HepG2 (cell line): Measurements from ENCODE around the gene SNX19. TPM values are rescaled to one million over a fixed set of nuclear protein-coding genes. Genes with fewer than 3 reads are reported as not detected.

ENCODE experiments used
- ATAC-seq: fragments of 200-7000 bp; cut with Tn5 transposase; 3 replicates; pipeline ENCODE4 v1.9.1; 2020; ENCODE audit warnings: mild to moderate bottlenecking, moderate library complexity
- BruUV-seq: library from RNA; stranded (reverse); fragments of 400-500 nt; replicated peaks from 2 replicates; lab custom pipeline; 2021; lab: Mats Ljungman, UMichigan
- CTCF ChIA-PET: fragments of 300-600 bp; formaldehyde crosslinking; extraction: SDS; loops from one replicate; lab custom pipeline; 2021; ENCODE audit warnings: low total read pairs, inconsistent platforms, low intra/inter-chr PET ratio; lab: Yijun Ruan, JAX
- POLR2A ChIA-PET: fragments of 350-600 bp; sonication (Branson Sonifier 250); formaldehyde crosslinking; loops from one replicate; lab custom pipeline; 2020; ENCODE audit warnings: antibody characterized with exemption, inconsistent platforms; lab: Yijun Ruan, JAX
- DNase-seq: peaks from one replicate; pipeline ENCODE4 v3.0.0-alpha.2; 2015; ENCODE audit warnings: low spot score
- FAIRE-seq: peaks from 3 replicates; lab custom pipeline; 2011; peaks lifted over from hg19 to GRCh38; lab: Jason Lieb, UNC
- H2AFZ ChIP-seq: one replicate; pipeline ENCODE4 v1.6.1; 2011; ENCODE audit warnings: low read length, inconsistent platforms
- H3K27ac ChIP-seq: fragments of 300-600 bp; 3 replicates; pipeline ENCODE4 v1.8.0; 2011; ENCODE audit warnings: mixed run types, mild to moderate bottlenecking, mixed read lengths, low read length, inconsistent platforms; ENCODE audit not compliant: insufficient read depth; ENCODE audit errors: extremely low read length
- H3K27me3 ChIP-seq, 2 experiments: fragments of 200-600 bp in 1 of 2; 2 replicates in 1 of 2; 3 replicates in 1 of 2; pipeline versions ENCODE4 v1.6.0 to v1.8.0; 2011; ENCODE audit warnings: low read length in 2 of 2, mild to moderate bottlenecking in 2 of 2, moderate library complexity in 2 of 2, inconsistent platforms in 1 of 2; ENCODE audit not compliant: insufficient read depth in 2 of 2, control insufficient read depth in 1 of 2
- H3K36me3 ChIP-seq, 2 experiments: fragments of 200-600 bp in 1 of 2; replicated peaks in 1 of 2; 2 replicates in 1 of 2; 3 replicates in 1 of 2; pipeline versions ENCODE4 v1.5.1 to v1.8.0; 2011; ENCODE audit warnings: low read length in 2 of 2, inconsistent platforms in 1 of 2; ENCODE audit not compliant: insufficient read depth in 2 of 2, control insufficient read depth in 1 of 2
- H3K4me1 ChIP-seq: 2 replicates; pipeline ENCODE4 v1.5.1; 2012; ENCODE audit warnings: low read length, inconsistent platforms; ENCODE audit not compliant: insufficient read depth
- H3K4me2 ChIP-seq: 2 replicates; pipeline ENCODE4 v1.6.0; 2011; ENCODE audit warnings: low read depth, low read length, inconsistent platforms
- H3K4me3 ChIP-seq, 3 experiments: fragments of 200-600 bp in 1 of 3; sonication (generic), shearing (Covaris generic) in 1 of 3; replicated peaks in 1 of 3; 2 replicates each; pipeline ENCODE4 v1.5.1; 2011 to 2016; ENCODE audit warnings: low read length in 3 of 3, inconsistent platforms in 2 of 3, low read depth in 2 of 3, mild to moderate bottlenecking in 2 of 3, control low read depth in 1 of 3, mixed read lengths in 1 of 3; ENCODE audit not compliant: insufficient read depth in 1 of 3
- H3K79me2 ChIP-seq: one replicate; pipeline ENCODE4 v1.6.1; 2011; ENCODE audit warnings: low read length, inconsistent platforms; ENCODE audit not compliant: insufficient read depth
- H3K9ac ChIP-seq: 2 replicates; pipeline ENCODE4 v1.6.0; 2011; ENCODE audit warnings: mild to moderate bottlenecking, low read depth, low read length, inconsistent platforms; ENCODE audit not compliant: insufficient read depth
- H3K9me3 ChIP-seq: 2 replicates; pipeline ENCODE4 v1.5.1; 2012; ENCODE audit warnings: mild to moderate bottlenecking, low read length
- H4K20me1 ChIP-seq: 2 replicates; pipeline ENCODE4 v1.6.0; 2011; ENCODE audit warnings: inconsistent platforms, mild to moderate bottlenecking, low read length, moderate library complexity; ENCODE audit not compliant: insufficient read depth
- AGO1 ChIP-seq: fragments of 200-400 bp; formaldehyde crosslinking; IDR thresholded peaks from 2 replicates; pipeline ENCODE4 v1.6.1; 2017; ENCODE audit warnings: mild to moderate bottlenecking, low read depth, low read length, moderate library complexity; ENCODE audit not compliant: poor library complexity, severe bottlenecking
- DZIP1 ChIP-seq: sonication (generic); formaldehyde crosslinking; IDR thresholded peaks from 2 replicates; pipeline ENCODE4 v1.5.0; 2020; ENCODE audit warnings: mild to moderate bottlenecking, missing genetic modification reagents
- GLI4 ChIP-seq: sonication (generic); formaldehyde crosslinking; IDR thresholded peaks from 2 replicates; pipeline ENCODE4 v1.5.1; 2020; ENCODE audit warnings: missing genetic modification reagents, mild to moderate bottlenecking, moderate library complexity, borderline replicate concordance
- MEIS1 ChIP-seq: sonication (generic); formaldehyde crosslinking; IDR thresholded peaks from 2 replicates; pipeline ENCODE4 v1.9.0; 2021; ENCODE audit warnings: mild to moderate bottlenecking, missing genetic modification reagents, moderate library complexity, borderline replicate concordance
- MTF1 ChIP-seq: sonication (generic); formaldehyde crosslinking; IDR thresholded peaks from 2 replicates; pipeline ENCODE4 v1.5.0; 2020; ENCODE audit warnings: missing genetic modification reagents
- MYC ChIP-seq: sonication (generic); formaldehyde crosslinking; IDR thresholded peaks from 2 replicates; pipeline ENCODE4 v1.9.0; 2021; ENCODE audit warnings: missing genetic modification reagents, borderline replicate concordance
- MYNN ChIP-seq: sonication (generic); formaldehyde crosslinking; IDR thresholded peaks from 2 replicates; pipeline ENCODE4 v1.4.0; 2020; ENCODE audit warnings: mild to moderate bottlenecking, low read depth, missing genetic modification reagents
- NR2F2 ChIP-seq: IDR thresholded peaks from 2 replicates; pipeline ENCODE4 v1.6.1; 2012; ENCODE audit warnings: low read depth, inconsistent platforms, borderline replicate concordance
- PHF5A ChIP-seq: IDR thresholded peaks from one replicate; pipeline ENCODE4 v1.6.1; 2018; ENCODE audit warnings: low read depth, missing genetic modification reagents; ENCODE audit not compliant: unreplicated experiment
- POLR2AphosphoS2 ChIP-seq: IDR thresholded peaks from 2 replicates; pipeline ENCODE4 v1.6.1; 2011; ENCODE audit warnings: low read depth, low read length, improper control_type of control experiment
- RFX1 ChIP-seq: fragments of 450-650 bp; IDR thresholded peaks from 2 replicates; pipeline ENCODE4 v1.6.1; 2017
- ZFP1 ChIP-seq: IDR thresholded peaks from 2 replicates; pipeline ENCODE4 v1.6.1; 2016
- ZNF10 ChIP-seq: sonication (generic); formaldehyde crosslinking; IDR thresholded peaks from 2 replicates; pipeline ENCODE4 v1.4.0; 2020; ENCODE audit warnings: mild to moderate bottlenecking, low read depth, missing genetic modification reagents, borderline replicate concordance
- ZNF24 ChIP-seq: fragments of 450-650 bp; IDR thresholded peaks from 2 replicates; pipeline ENCODE4 v1.6.1; 2017; ENCODE audit warnings: antibody characterized with exemption, mild to moderate bottlenecking
- ZNF329 ChIP-seq: sonication (generic); formaldehyde crosslinking; IDR thresholded peaks from 2 replicates; pipeline ENCODE4 v1.9.0; 2021; ENCODE audit warnings: low read depth, mild to moderate bottlenecking, missing genetic modification reagents
- ZNF350 ChIP-seq: sonication (generic); formaldehyde crosslinking; IDR thresholded peaks from 2 replicates; pipeline ENCODE4 v1.4.0; 2020; ENCODE audit warnings: mild to moderate bottlenecking, low read depth, missing genetic modification reagents, borderline replicate concordance
- ZNF430 ChIP-seq: sonication (generic); formaldehyde crosslinking; IDR thresholded peaks from 2 replicates; pipeline ENCODE4 v1.9.0; 2021; ENCODE audit warnings: mild to moderate bottlenecking, missing genetic modification reagents
- ZNF543 ChIP-seq: sonication (generic); formaldehyde crosslinking; IDR thresholded peaks from 2 replicates; pipeline ENCODE4 v1.4.0; 2020; ENCODE audit warnings: mild to moderate bottlenecking, missing genetic modification reagents
- WGBS: methylation state at CpG from one replicate; pipeline ENCODE4 v1.1.6; 2017; ENCODE audit warnings: low lambda C conversion rate; 5-methylcytosine and 5-hydroxymethylcytosine counted together
- in situ Hi-C: cut with HindIII; loops from 2 replicates; pipeline ENCODE4 v1.10.0; 2017; ENCODE audit warnings: low pct_unique_long_range_greater_than_20kb; ENCODE audit not compliant: extremely low pct_ligation_motif_present
- intact Hi-C: fragments of 100-400 bp; cut with micrococcal nuclease; formaldehyde crosslinking; loops from one replicate; pipeline ENCODE4 v1.10.0; 2022; ENCODE audit not compliant: unreplicated experiment
- polyA plus RNA-seq, 8 experiments: library from polyadenylated mRNA; depleted of rRNA in 3 of 8; stranded (reverse) in 7 of 8; unstranded in 1 of 8; fragments of >200 nt; fragmentation: Illumina TruSeq in 4 of 8; extraction: Trizol in 4 of 8; gene quantifications; 2 replicates each; pipeline versions ENCODE4 v1.2.1 to v1.2.3, GENCODE V29; 2011 to 2016; ENCODE audit warnings: low read depth in 4 of 8, missing spikeins in 1 of 8, mixed read lengths in 1 of 8; ENCODE audit not compliant: insufficient read depth in 1 of 8
- total RNA-seq, 5 experiments: library from RNA; depleted of rRNA; stranded (reverse); fragments of >200 nt; fragmentation: Illumina TruSeq; extraction: Trizol; gene quantifications; 2 replicates each; pipeline ENCODE4 v1.2.3, GENCODE V29; 2016; ENCODE audit warnings: low read depth in 1 of 5

SNX19 gene
- total and polyA plus RNA-seq, 2 of the 13 experiments (the other 11 are each of a cell fraction or from before 2014, with no cell fraction given), result 0.13 to 0.27 TPM

- in situ Hi-C loops (no loop called here), intact Hi-C loops (no loop called here)
- Histone ChIP-seq H3K79me2 (no peaks in the 10 kb centered on the region), H3K9ac (no peak overlapping the region), H3K4me1 (no peaks in the 10 kb centered on the region), H3K9me3 (no peaks in the 10 kb centered on the region), H3K4me2 (no peak overlapping the region), H3K36me3 (no peaks in the 10 kb centered on the region), H3K27me3 (no peaks in the 10 kb centered on the region; a peak in 3 of 5 replicates), H3K27ac (no peak overlapping the region), H3K4me3 (no peak overlapping the region), H2AFZ (no peak overlapping the region)
- ATAC-seq (no peak), FAIRE-seq (no peak), DNase-seq (no peak)
- 23% methylated on average over 6 of the region's 7 CpGs for WGBS
- CTCF ChIA-PET, result no interaction called here
- POLR2A ChIA-PET, result no interaction called here
- BruUV-seq, result no TSS peak
- TF ChIP-seq PHF5A (CRISPR knock-in tag) (no peak), MYNN (CRISPR knock-in tag) (no peak), ZNF430 (no peak), RFX1 (peak; percentile 15; the same call in 1 of the 2 replicates), POLR2AphosphoS2 (no peak)
- TF ChIP-seq, all 625 proteins: peak for 1
- no peaks in the 10 kb centered on the region for H4K20me1 ChIP-seq
These were observed 84.8 kb downstream of the SNX19 start for GRCh38 chr11:130831506-130831905.

GRCh38 chr11:130830566-130830965 lies 85.7 kb downstream of the SNX19 start:
- ATAC-seq, result no peak
- no peak for FAIRE-seq
- no TSS peak for BruUV-seq
- DNase-seq, result no peak
- Histone ChIP-seq H2AFZ (no peak overlapping the region), H3K9me3 (no peaks in the 10 kb centered on the region), H4K20me1 (no peaks in the 10 kb centered on the region), H3K4me3 (no peak overlapping the region), H3K4me2 (no peak overlapping the region), H3K9ac (no peak overlapping the region), H3K36me3 (no peaks in the 10 kb centered on the region), H3K4me1 (no peaks in the 10 kb centered on the region), H3K27me3 (peaks cover 0 to 3% of the 10 kb centered on the region in 2 experiments; a peak in 3 of 5 replicates), H3K27ac (no peak overlapping the region), H3K79me2 (no peaks in the 10 kb centered on the region)
- WGBS, result 0% methylated on average over 6 of the region's 6 CpGs
- in situ Hi-C loops, result no loop called here
- CTCF ChIA-PET, result no interaction called here
- POLR2A ChIA-PET, result no interaction called here
- intact Hi-C loops, result no loop called here
- TF ChIP-seq ZNF329 (no peak), MYC (CRISPR knock-in tag) (no peak), ZNF24 (no peak), MEIS1 (CRISPR knock-in tag) (no peak), ZNF10 (CRISPR knock-in tag) (no peak), MTF1 (no peak), NR2F2 (no peak), ZNF543 (CRISPR knock-in tag) (no peak), DZIP1 (CRISPR knock-in tag) (no peak), AGO1 (no peak), ZNF350 (CRISPR knock-in tag) (no peak), ZFP1 (CRISPR knock-in tag) (no peak), GLI4 (CRISPR knock-in tag) (no peak)
